Pancreas (tissue), 10 donors: ENCODE data around the gene GPI. TPM values are rescaled to one million over a fixed set of nuclear protein-coding genes. Genes with fewer than 3 reads are reported as not detected.

Experiments used
- ATAC-seq, 4 donors: fragments of 200-7000 bp; cut with Tn5 transposase; one replicate each; pipeline versions ENCODE4 v1.8.0 to v1.9.1; 2020; ENCODE audit warnings: mild to moderate bottlenecking in 4 of 4, moderate library complexity in 4 of 4
- DNase-seq, 6 donors: peaks; one replicate each; pipeline ENCODE4 v3.0.0-alpha.2; 2020
- FAIRE-seq: peaks from 2 replicates; lab custom pipeline; 2012; peaks lifted over from hg19 to GRCh38; lab: Jason Lieb, UNC
- H3K27ac ChIP-seq, 4 donors: fragments of 200-600 bp; sonication (generic); 1 replicate in 3 of 4; 2 replicates in 1 of 4; pipeline versions ENCODE4 v1.5.0 to v1.8.0; 2020
- H3K27me3 ChIP-seq, 4 donors: fragments of 200-600 bp; one replicate each; pipeline ENCODE4 v1.8.0; 2021
- H3K36me3 ChIP-seq, 3 donors: fragments of 200-600 bp; sonication (generic) in 1 of 3; one replicate each; pipeline versions ENCODE4 v1.5.0 to v1.8.0; 2020 to 2021
- H3K4me1 ChIP-seq, 3 donors: fragments of 200-600 bp; one replicate each; pipeline ENCODE4 v1.8.0; 2021
- H3K4me3 ChIP-seq, 4 donors: fragments of 200-600 bp; sonication (generic) in 2 of 4; one replicate each; pipeline versions ENCODE4 v1.5.0 to v1.8.0; 2020 to 2021
- H3K9me3 ChIP-seq, 4 donors: fragments of 200-600 bp; one replicate each; pipeline ENCODE4 v1.8.0; 2021
- CTCF ChIP-seq, 4 donors: fragments of 200-600 bp; sonication (generic) in 3 of 4; IDR thresholded peaks; one replicate each; pipeline versions ENCODE4 v1.5.0 to v1.8.0; 2021; ENCODE audit warnings: antibody characterized with exemption in 4 of 4
- WGBS, 2 donors: extraction: QIAGEN DNeasy Blood & Tissue Kit; methylation state at CpG; one replicate each; pipeline ENCODE4 v1.1.7; 2013; 5-methylcytosine and 5-hydroxymethylcytosine counted together
- intact Hi-C, 3 donors: fragments of 100-400 bp; cut with DNase I; formaldehyde crosslinking; loops; one replicate each; pipeline versions ENCODE4 v1.11.1 to v1.14.2; 2022
- polyA plus RNA-seq, 2 donors: library from polyadenylated mRNA; stranded (reverse); fragments of 200-250 nt; gene quantifications; one replicate each; pipeline ENCODE4 v1.2.3, GENCODE V29; 2013
- total RNA-seq, 6 donors: library from RNA; stranded (reverse); fragmentation: NEBNext Ultra II Directional in 4 of 6; extraction: Animal tissue kit (Norgen Biotek cat#: 25700) in 4 of 6; gene quantifications; one replicate each; pipeline versions ENCODE4 v1.2.1 to v1.2.4, GENCODE V29; 2021 to 2023
- donor health status: healthy with polysubstance abuse.
- donor health status: DM: no; HTN: no; CAD: no; lungs with moderate emphysema.
- donor health status: DM: no; HTN: no; CAD: no.
- donor health status: control.
- donor health status: control.
- donor health status: Bipolar disorder and iron deficiency.
- donor health status: DM: yes; HTN: yes; CAD: no.
- donor health status: DM: no; HTN: no; CAD: no.
- donor health status: DM: no; HTN: no; CAD: no.
- donor health status: DM: yes; HTN: yes; CAD: no.

GPI gene
- total and polyA plus RNA-seq, 8 donors = 50.5 to 119 (median 67.3) TPM

GRCh38 chr19:34381399-34382251 lies 16.6 kb downstream of the GPI start:
- intact Hi-C loops = no loop called here
- Histone ChIP-seq H3K4me3 (no peak overlapping the region), H3K36me3 (peaks cover 6 to 60% (median 20%) of the 10 kb centered on the region in 3 donors), H3K27me3 (no peaks in the 10 kb centered on the region), H3K27ac (no peak overlapping the region), H3K9me3 (no peaks in the 10 kb centered on the region), H3K4me1 (no peaks in the 10 kb centered on the region)
- FAIRE-seq (no peak), DNase-seq (no peak), ATAC-seq (no peak)
- WGBS, 2 donors = 93 to 96% methylated on average over 14 of the region's 14 CpGs
- no peak for TF ChIP-seq CTCF (IDR thresholded peaks at IDR 0.05)

- no peaks in the 10 kb centered on the region for H3K9me3 ChIP-seq
- no peaks in the 10 kb centered on the region for H3K27me3 ChIP-seq
- TF ChIP-seq CTCF (IDR thresholded peaks at IDR 0.05) = no peak
- 95 to 98% methylated on average over 4 of the region's 4 CpGs for WGBS, 2 donors
- FAIRE-seq (no peak), DNase-seq (no peak), ATAC-seq (no peak)
- intact Hi-C loops = no loop called here
- no peaks in the 10 kb centered on the region for H3K4me1 ChIP-seq
- H3K27ac ChIP-seq = no peak overlapping the region
- peaks cover 6 to 56% (median 20%) of the 10 kb centered on the region in 3 donors for H3K36me3 ChIP-seq
- H3K4me3 ChIP-seq = no peak overlapping the region
Measured at GRCh38 chr19:34382471-34382870, 17.5 kb downstream of the GPI start.

GRCh38 chr19:34383599-34383998 lies 18.6 kb downstream of the GPI start:
- H3K4me3 ChIP-seq = no peak overlapping the region
- DNase-seq = no peak
- no peaks in the 10 kb centered on the region for H3K27me3 ChIP-seq
- peaks cover 6 to 45% (median 15%) of the 10 kb centered on the region in 3 donors for H3K36me3 ChIP-seq
- TF ChIP-seq CTCF (IDR thresholded peaks at IDR 0.05) = no peak
- FAIRE-seq = no peak
- H3K9me3 ChIP-seq = no peaks in the 10 kb centered on the region
- no peak for ATAC-seq
- H3K4me1 ChIP-seq = no peaks in the 10 kb centered on the region
- intact Hi-C loops = no loop called here
- WGBS, 2 donors = 93 to 94% methylated on average over 5 of the region's 5 CpGs
- H3K27ac ChIP-seq = no peak overlapping the region

GRCh38 chr19:34386645-34387445 lies 21.8 kb downstream of the GPI start:
- Histone ChIP-seq H3K36me3 (peaks cover 0 to 19% (median 6%) of the 10 kb centered on the region in 3 donors), H3K9me3 (no peaks in the 10 kb centered on the region), H3K4me3 (no peak overlapping the region), H3K27me3 (no peaks in the 10 kb centered on the region), H3K27ac (no peak overlapping the region), H3K4me1 (no peaks in the 10 kb centered on the region)
- WGBS, 2 donors = 95% methylated on average over 9 of the region's 9 CpGs
- ATAC-seq (no peak), DNase-seq (no peak), FAIRE-seq (no peak)
- no peak for TF ChIP-seq CTCF (IDR thresholded peaks at IDR 0.05)
- intact Hi-C loops = no loop called here
